HL-60/S4 treated with phorbol 12-myristate 13-acetate at 8.2 ng/mL for 4 days and 3 days (cell line): ENCODE measurements around the gene MALAT1.

Experiments
- in situ Hi-C: fragments of 300-500 bp; cut with MboI; formaldehyde crosslinking; loops from 2 replicates; pipeline ENCODE4 v1.15.0; 2022; ENCODE audit warnings: low sequenced_read_pairs

MALAT1 gene

GRCh38 chr11:65537296-65537597 is 38.4 kb downstream of the MALAT1 start:
- in situ Hi-C loops: no loop called here

GRCh38 chr11:65537620-65538231 is 38.9 kb downstream of the MALAT1 start:
- in situ Hi-C loops: no loop called here

- in situ Hi-C loops: no loop called here
Measured at GRCh38 chr11:65538232-65538914, 39.5 kb downstream of the MALAT1 start.

- in situ Hi-C loops: no loop called here
Measured at GRCh38 chr11:65538915-65539743, 40.3 kb downstream of the MALAT1 start.

GRCh38 chr11:65539744-65540289 is 41.0 kb downstream of the MALAT1 start:
- in situ Hi-C loops: no loop called here

- in situ Hi-C loops: no loop called here
Measured at GRCh38 chr11:65540290-65541092, 41.6 kb downstream of the MALAT1 start.

- in situ Hi-C loops: no loop called here
Measured at GRCh38 chr11:65541093-65541982, 42.5 kb downstream of the MALAT1 start.

GRCh38 chr11:65542738-65543390 is 44.0 kb downstream of the MALAT1 start:
- in situ Hi-C loops: no loop called here

- in situ Hi-C loops: no loop called here
Measured at GRCh38 chr11:65545853-65546216, 47.0 kb downstream of the MALAT1 start.

GRCh38 chr11:65546217-65546958 is 47.5 kb downstream of the MALAT1 start:
- in situ Hi-C loops: no loop called here

GRCh38 chr11:65547446-65548125 is 48.7 kb downstream of the MALAT1 start:
- in situ Hi-C loops: no loop called here

GRCh38 chr11:65548395-65548794 is 49.5 kb downstream of the MALAT1 start:
- in situ Hi-C loops: no loop called here

GRCh38 chr11:65549096-65549495 is 50.3 kb downstream of the MALAT1 start:
- in situ Hi-C loops: no loop called here

- in situ Hi-C loops: no loop called here
Measured at GRCh38 chr11:65551572-65552387, 52.9 kb downstream of the MALAT1 start.

GRCh38 chr11:65552388-65552951 is 53.6 kb downstream of the MALAT1 start:
- in situ Hi-C loops: no loop called here

- in situ Hi-C loops: no loop called here
Measured at GRCh38 chr11:65553301-65554001, 54.6 kb downstream of the MALAT1 start.
